ENCODE results near the gene G0S2. TPM values are rescaled to one million over a fixed set of nuclear protein-coding genes. Genes with fewer than 3 reads are reported as not detected.

The G0S2 gene
- polyA plus RNA-seq, 1 experiment: 0.43 TPM

DNA sequence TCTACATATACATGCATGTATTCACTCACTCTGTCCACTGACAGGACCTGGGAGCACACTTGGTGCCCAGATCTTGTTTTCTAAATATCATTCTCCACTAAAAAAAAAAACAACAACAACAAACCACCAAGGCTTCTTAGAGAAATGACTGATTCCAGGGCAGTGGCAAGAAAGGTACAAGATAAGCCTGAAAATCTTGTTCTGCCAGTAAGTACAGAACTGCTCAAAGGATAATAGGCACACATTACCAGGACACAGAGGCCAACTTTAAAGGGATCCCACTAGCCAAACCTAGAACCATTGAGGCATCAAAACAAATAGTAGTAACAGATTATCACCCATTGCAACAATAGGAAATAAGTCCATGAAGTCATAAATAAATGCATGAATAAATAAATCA lies 40.1 kb downstream of the G0S2 start:
- H3K27me3 ChIP-seq (ENCODE audit: control insufficient read depth, insufficient read depth, low read length): no peaks in the 10 kb centered on the region
- TF ChIP-seq, protein P1, sequence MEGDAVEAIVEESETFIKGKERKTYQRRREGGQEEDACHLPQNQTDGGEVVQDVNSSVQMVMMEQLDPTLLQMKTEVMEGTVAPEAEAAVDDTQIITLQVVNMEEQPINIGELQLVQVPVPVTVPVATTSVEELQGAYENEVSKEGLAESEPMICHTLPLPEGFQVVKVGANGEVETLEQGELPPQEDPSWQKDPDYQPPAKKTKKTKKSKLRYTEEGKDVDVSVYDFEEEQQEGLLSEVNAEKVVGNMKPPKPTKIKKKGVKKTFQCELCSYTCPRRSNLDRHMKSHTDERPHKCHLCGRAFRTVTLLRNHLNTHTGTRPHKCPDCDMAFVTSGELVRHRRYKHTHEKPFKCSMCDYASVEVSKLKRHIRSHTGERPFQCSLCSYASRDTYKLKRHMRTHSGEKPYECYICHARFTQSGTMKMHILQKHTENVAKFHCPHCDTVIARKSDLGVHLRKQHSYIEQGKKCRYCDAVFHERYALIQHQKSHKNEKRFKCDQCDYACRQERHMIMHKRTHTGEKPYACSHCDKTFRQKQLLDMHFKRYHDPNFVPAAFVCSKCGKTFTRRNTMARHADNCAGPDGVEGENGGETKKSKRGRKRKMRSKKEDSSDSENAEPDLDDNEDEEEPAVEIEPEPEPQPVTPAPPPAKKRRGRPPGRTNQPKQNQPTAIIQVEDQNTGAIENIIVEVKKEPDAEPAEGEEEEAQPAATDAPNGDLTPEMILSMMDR (IDR thresholded peaks at IDR 0.05; ENCODE audit: insufficient read depth, low read depth, low read length): no peak
- ChIA-PET POLR2A (no interaction called here), CTCF (no interaction called here)
- H3K36me3 ChIP-seq (ENCODE audit: control insufficient read depth, insufficient read depth, low read length): no peaks in the 10 kb centered on the region
- no peak for DNase-seq (ENCODE audit: low read depth)
- no peak overlapping the region for H3K4me3 ChIP-seq (ENCODE audit: low read depth, low read length)

DNA sequence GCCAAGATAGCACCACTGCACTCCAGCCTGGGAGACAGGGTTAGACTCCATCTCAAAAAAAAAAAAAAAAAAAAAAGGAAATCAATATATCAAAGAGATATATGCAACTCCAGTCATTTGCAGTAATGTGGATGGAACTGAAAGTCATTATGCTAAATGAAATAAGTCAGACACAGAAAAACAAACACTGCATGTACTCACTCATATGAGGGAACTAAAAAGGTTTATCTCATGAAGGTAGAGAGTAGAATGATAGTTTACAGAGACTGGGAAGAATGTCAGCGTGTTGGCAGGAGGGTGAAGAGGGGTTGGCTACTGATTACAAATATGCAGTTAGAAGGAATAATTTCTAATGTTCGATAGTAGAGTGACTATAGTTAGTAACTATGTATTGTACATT lies 42.6 kb downstream of the G0S2 start:
- DNase-seq (ENCODE audit: low read depth): no peak
- Histone ChIP-seq H3K36me3 (ENCODE audit: control insufficient read depth, insufficient read depth, low read length) (no peaks in the 10 kb centered on the region), H3K4me3 (ENCODE audit: low read depth, low read length) (no peak overlapping the region), H3K27me3 (ENCODE audit: control insufficient read depth, insufficient read depth, low read length) (no peaks in the 10 kb centered on the region)
- POLR2A ChIA-PET: no interaction called here
- TF ChIP-seq, protein P1 (IDR thresholded peaks at IDR 0.05; ENCODE audit: insufficient read depth, low read depth, low read length): no peak
- CTCF ChIA-PET: no interaction called here

GRCh38 chr1:209720326-209720725 lies 45.1 kb downstream of the G0S2 start:
- no peaks in the 10 kb centered on the region for H3K36me3 ChIP-seq (ENCODE audit: control insufficient read depth, insufficient read depth, low read length)
- H3K4me3 ChIP-seq (ENCODE audit: low read depth, low read length): no peak overlapping the region
- ChIA-PET POLR2A (no interaction called here), CTCF (no interaction called here)
- no peak for DNase-seq (ENCODE audit: low read depth)
- TF ChIP-seq, protein P1 (IDR thresholded peaks at IDR 0.05; ENCODE audit: insufficient read depth, low read depth, low read length): no peak
- H3K27me3 ChIP-seq (ENCODE audit: control insufficient read depth, insufficient read depth, low read length): no peaks in the 10 kb centered on the region

- ChIA-PET POLR2A (no interaction called here), CTCF (interaction anchor here (0.7 kb wide), 2 partner anchors 14 to 161 kb away, joined by 3 read pairs; no protein-coding TSS in a partner anchor)
- no peak overlapping the region for H3K4me3 ChIP-seq (ENCODE audit: low read depth, low read length)
- no peak for DNase-seq (ENCODE audit: low read depth)
- H3K36me3 ChIP-seq (ENCODE audit: control insufficient read depth, insufficient read depth, low read length): no peaks in the 10 kb centered on the region
- TF ChIP-seq, protein P1 (IDR thresholded peaks at IDR 0.05; ENCODE audit: insufficient read depth, low read depth, low read length): no peak
- H3K27me3 ChIP-seq (ENCODE audit: control insufficient read depth, insufficient read depth, low read length): no peaks in the 10 kb centered on the region
These were observed 45.6 kb downstream of the G0S2 start for GRCh38 chr1:209720826-209721225.

- H3K27me3 ChIP-seq (ENCODE audit: control insufficient read depth, insufficient read depth, low read length): no peaks in the 10 kb centered on the region
- POLR2A ChIA-PET: no interaction called here
These were observed 46.1 kb downstream of the G0S2 start for GRCh38 chr1:209721323-209721722.

More at GRCh38 chr1:209721323-209721722, 46.1 kb downstream of the G0S2 start:
- no peak for DNase-seq (ENCODE audit: low read depth)
- Histone ChIP-seq H3K36me3 (ENCODE audit: control insufficient read depth, insufficient read depth, low read length) (no peaks in the 10 kb centered on the region), H3K4me3 (ENCODE audit: low read depth, low read length) (no peak overlapping the region)
- CTCF ChIA-PET: interaction anchor here (0.7 kb wide), 2 partner anchors 14 to 161 kb away, joined by 3 read pairs; no protein-coding TSS in a partner anchor
- TF ChIP-seq, protein P1 (IDR thresholded peaks at IDR 0.05; ENCODE audit: insufficient read depth, low read depth, low read length): no peak

All from BJ (cell line).